Neural cell (in vitro differentiated cells): ENCODE data around the gene C1QTNF7.

ENCODE experiments used
- EP300 ChIP-seq: fragments of 450-650 bp; conservative IDR thresholded peaks from 2 replicates; pipeline ENCODE4 v1.6.1; 2014; ENCODE audit warnings: antibody characterized with exemption, mild to moderate bottlenecking, moderate library complexity; ENCODE audit not compliant: poor library complexity, severe bottlenecking
- EZH2 ChIP-seq: fragments of 200-600, 300-800 bp; shearing (Covaris generic), sonication (generic); IDR thresholded peaks from 2 replicates; pipeline ENCODE4 v1.6.1; 2014; ENCODE audit warnings: antibody characterized with exemption, low read length, borderline replicate concordance, mild to moderate bottlenecking; ENCODE audit not compliant: insufficient read depth, poor library complexity, severe bottlenecking
- POLR2AphosphoS5 ChIP-seq: IDR thresholded peaks from 2 replicates; pipeline ENCODE4 v1.6.1; 2012
- SMC3 ChIP-seq: fragments of 450-650 bp; conservative IDR thresholded peaks from 2 replicates; pipeline ENCODE4 v1.6.1; 2014; ENCODE audit warnings: antibody characterized with exemption, mild to moderate bottlenecking, moderate library complexity; ENCODE audit not compliant: poor library complexity
- TAF1 ChIP-seq: IDR thresholded peaks from 2 replicates; pipeline ENCODE4 v1.6.1; 2012; ENCODE audit warnings: low read depth
- TF ChIP-seq, protein P1 (sequence below): fragments of 450-650 bp; IDR thresholded peaks from 2 replicates; pipeline ENCODE4 v1.5.1; 2014; ENCODE audit warnings: antibody characterized with exemption, mild to moderate bottlenecking, moderate library complexity; ENCODE audit not compliant: poor library complexity, severe bottlenecking

DNA sequence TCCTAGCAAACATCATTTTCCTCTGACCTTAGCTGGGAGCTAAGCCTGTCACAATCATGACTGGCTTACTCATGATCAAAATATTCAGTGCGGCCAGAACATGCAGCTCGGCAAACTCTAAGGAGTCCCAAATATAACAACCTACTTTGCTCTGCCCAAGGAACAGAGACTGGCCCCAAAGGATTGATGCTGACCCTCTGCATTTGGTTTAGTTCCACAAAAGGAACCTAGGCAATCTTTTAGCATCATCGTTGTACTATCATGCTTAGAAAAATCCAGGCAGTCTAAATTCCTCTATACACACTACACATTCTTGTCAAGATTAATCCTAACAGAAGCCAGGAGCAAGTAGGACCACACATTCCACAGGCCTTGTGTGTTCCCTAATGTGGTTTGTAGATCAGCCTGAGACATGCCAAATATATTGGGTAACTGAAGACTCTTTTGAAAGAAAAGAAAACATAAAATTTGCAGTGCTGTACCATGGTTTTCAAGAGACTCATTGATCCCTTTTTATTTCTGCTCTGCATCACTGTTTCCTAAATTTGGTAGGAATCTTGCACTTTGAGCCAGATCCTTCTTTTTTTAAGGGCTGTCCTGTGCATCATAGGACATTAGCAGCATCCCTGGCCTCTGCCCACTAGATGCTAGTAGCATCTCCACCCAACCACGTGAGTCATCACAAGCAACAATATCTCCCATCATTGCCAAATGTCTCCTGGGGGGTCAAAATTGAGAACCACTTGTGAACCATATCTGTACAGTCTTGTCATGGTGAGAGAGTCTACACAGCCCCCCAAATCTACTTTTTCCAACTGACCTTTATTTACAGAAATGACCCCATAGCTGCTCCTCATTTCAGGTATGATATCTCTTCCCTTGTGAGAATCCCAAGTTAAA, 24.3 kb downstream of the C1QTNF7 start:
- TF ChIP-seq POLR2AphosphoS5 (no peak), EZH2 (no peak), SMC3 (no peak), EP300 (no peak), TAF1 (no peak)
- TF ChIP-seq, protein P1, sequence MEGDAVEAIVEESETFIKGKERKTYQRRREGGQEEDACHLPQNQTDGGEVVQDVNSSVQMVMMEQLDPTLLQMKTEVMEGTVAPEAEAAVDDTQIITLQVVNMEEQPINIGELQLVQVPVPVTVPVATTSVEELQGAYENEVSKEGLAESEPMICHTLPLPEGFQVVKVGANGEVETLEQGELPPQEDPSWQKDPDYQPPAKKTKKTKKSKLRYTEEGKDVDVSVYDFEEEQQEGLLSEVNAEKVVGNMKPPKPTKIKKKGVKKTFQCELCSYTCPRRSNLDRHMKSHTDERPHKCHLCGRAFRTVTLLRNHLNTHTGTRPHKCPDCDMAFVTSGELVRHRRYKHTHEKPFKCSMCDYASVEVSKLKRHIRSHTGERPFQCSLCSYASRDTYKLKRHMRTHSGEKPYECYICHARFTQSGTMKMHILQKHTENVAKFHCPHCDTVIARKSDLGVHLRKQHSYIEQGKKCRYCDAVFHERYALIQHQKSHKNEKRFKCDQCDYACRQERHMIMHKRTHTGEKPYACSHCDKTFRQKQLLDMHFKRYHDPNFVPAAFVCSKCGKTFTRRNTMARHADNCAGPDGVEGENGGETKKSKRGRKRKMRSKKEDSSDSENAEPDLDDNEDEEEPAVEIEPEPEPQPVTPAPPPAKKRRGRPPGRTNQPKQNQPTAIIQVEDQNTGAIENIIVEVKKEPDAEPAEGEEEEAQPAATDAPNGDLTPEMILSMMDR, result no peak
